ENCODE results near the gene EPC2. TPM values are rescaled to one million over a fixed set of nuclear protein-coding genes. Genes with fewer than 3 reads are reported as not detected.
A peak's percentile ranks its signal among the peaks of the same experiment; 100 is the strongest.

The EPC2 gene
- total and polyA plus RNA-seq, 2 donors: 14.8 to 22.1 TPM

DNA sequence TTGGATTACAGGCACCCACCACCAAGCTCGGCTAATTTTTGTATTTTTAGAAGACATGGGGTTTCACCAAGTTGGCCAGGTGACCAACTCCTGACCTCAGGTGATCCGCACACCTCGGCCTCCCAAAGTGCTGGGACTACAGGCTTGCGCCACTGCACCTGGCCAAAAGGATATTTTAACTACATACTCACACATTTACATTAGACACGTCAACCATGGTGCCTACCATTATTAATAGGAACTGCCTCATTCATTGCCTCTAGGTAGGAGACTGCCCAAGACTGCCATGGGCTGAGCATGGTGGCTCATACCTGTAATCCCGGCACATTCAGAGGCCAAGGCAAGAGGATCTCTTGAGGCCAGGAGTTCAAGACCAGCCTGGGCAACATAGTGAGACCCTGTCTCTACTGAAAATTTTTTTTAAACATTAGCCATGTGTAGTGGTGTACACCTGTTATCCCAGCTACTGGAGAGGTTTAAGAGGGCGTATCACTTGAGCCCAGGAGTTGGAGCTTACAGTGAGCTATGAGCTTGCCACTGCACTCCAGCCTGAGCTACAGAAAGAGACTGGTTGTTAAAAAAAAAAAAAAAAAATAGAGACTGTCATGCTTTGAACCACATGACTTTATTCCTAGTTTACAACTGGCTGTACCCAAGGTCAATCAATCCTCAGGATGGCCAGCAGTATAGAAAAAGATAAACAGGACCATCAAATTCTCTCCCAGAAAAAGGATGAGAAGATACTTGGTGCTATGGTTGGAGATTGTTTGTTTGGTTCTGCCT lies 31.1 kb upstream of the EPC2 start:
- no peaks in the 10 kb centered on the region for H3K27me3 ChIP-seq (ENCODE audit: control insufficient read depth in 2 of 2, insufficient read depth in 1 of 2, low read length in 1 of 2)
- H3K9me3 ChIP-seq (ENCODE audit: control insufficient read depth in 2 of 2, insufficient read depth in 1 of 2, low read length in 1 of 2): no peaks in the 10 kb centered on the region
- no peak overlapping the region for H3K27ac ChIP-seq (ENCODE audit: low read depth in 1 of 2, low read length in 1 of 2)
- 99% methylated on average over 7 of the region's 7 CpGs for WGBS
- peaks cover 2 to 3% of the 10 kb centered on the region in 2 donors for H3K4me1 ChIP-seq (ENCODE audit: control insufficient read depth in 2 of 2, insufficient read depth in 2 of 2, low read length in 2 of 2)
- no peak for DNase-seq (ENCODE audit: low read depth in 6 of 9, low spot score in 9 of 9)
- H3K4me3 ChIP-seq (ENCODE audit: low read length in 2 of 2): no peak overlapping the region
- H3K36me3 ChIP-seq (ENCODE audit: control insufficient read depth in 2 of 2, insufficient read depth in 2 of 2, low read length in 1 of 2): no peaks in the 10 kb centered on the region

DNA sequence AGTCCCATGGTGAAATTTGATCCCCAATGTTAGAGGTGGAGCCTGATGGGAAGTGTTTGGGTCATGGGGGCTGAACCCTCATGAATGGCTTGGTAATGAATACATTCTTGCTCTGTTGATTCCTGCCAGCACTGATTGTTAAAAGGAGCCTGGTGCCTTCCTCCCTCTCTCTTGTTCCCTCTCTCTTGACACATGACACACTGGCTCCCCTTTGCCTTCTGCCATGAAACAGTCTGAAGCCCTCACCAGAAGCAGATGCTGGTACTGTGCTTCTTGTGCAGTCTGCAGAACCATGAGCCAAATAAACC lies 30.6 kb upstream of the EPC2 start:
- Histone ChIP-seq H3K36me3 (ENCODE audit: control insufficient read depth in 2 of 2, insufficient read depth in 2 of 2, low read length in 1 of 2) (no peaks in the 10 kb centered on the region), H3K4me3 (ENCODE audit: low read length in 2 of 2) (no peak overlapping the region), H3K27ac (ENCODE audit: low read depth in 1 of 2, low read length in 1 of 2) (no peak overlapping the region), H3K4me1 (ENCODE audit: control insufficient read depth in 2 of 2, insufficient read depth in 2 of 2, low read length in 2 of 2) (peaks cover 2 to 3% of the 10 kb centered on the region in 2 donors), H3K27me3 (ENCODE audit: control insufficient read depth in 2 of 2, insufficient read depth in 1 of 2, low read length in 1 of 2) (no peaks in the 10 kb centered on the region), H3K9me3 (ENCODE audit: control insufficient read depth in 2 of 2, insufficient read depth in 1 of 2, low read length in 1 of 2) (no peaks in the 10 kb centered on the region)
- no peak for DNase-seq (ENCODE audit: low read depth in 6 of 9, low spot score in 9 of 9)

DNA sequence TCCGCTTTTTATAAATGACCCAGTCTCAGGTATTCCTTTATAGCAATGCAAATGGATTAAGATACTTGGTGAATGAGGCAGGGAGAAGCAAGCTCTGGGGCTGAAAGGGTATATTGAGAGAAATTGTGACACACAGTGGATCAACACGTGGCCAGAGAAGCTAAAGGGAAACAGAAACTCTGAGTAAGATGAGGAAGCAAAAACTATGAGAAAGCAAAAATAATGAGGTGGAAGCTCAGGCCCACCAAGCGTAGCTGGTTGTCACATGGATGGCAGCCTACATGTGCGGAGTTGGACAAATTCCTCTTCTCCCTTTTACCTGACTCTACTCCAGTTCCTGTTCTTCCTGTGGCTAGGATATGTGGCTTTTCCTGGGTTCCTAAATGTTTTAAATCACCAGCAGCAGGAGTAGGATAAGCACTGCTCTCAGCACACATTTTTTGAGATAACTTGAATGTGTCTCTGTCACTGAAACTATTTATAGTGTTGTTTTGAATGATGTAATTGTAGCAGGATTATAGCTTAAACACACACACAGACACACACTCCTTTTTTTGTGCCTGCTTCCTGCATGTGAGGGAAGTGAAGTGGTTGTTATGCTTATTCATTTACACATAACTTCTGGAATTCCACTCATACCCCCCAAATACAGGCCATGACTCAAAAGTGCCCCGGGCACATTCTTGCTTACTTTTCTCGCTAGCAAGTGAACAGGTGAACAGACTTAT lies 30.1 kb upstream of the EPC2 start:
- peak in 1 of 9 donors; percentile 16 for DNase-seq (ENCODE audit: low read depth in 6 of 9, low spot score in 9 of 9)
- Histone ChIP-seq H3K36me3 (ENCODE audit: control insufficient read depth in 2 of 2, insufficient read depth in 2 of 2, low read length in 1 of 2) (no peaks in the 10 kb centered on the region), H3K4me3 (ENCODE audit: low read length in 2 of 2) (no peak overlapping the region), H3K27ac (ENCODE audit: low read depth in 1 of 2, low read length in 1 of 2) (no peak overlapping the region), H3K9me3 (ENCODE audit: control insufficient read depth in 2 of 2, insufficient read depth in 1 of 2, low read length in 1 of 2) (no peaks in the 10 kb centered on the region), H3K4me1 (ENCODE audit: control insufficient read depth in 2 of 2, insufficient read depth in 2 of 2, low read length in 2 of 2) (peaks cover 2 to 3% of the 10 kb centered on the region in 2 donors), H3K27me3 (ENCODE audit: control insufficient read depth in 2 of 2, insufficient read depth in 1 of 2, low read length in 1 of 2) (no peaks in the 10 kb centered on the region)
- WGBS: 60% methylated on average over 6 of the region's 6 CpGs

DNA sequence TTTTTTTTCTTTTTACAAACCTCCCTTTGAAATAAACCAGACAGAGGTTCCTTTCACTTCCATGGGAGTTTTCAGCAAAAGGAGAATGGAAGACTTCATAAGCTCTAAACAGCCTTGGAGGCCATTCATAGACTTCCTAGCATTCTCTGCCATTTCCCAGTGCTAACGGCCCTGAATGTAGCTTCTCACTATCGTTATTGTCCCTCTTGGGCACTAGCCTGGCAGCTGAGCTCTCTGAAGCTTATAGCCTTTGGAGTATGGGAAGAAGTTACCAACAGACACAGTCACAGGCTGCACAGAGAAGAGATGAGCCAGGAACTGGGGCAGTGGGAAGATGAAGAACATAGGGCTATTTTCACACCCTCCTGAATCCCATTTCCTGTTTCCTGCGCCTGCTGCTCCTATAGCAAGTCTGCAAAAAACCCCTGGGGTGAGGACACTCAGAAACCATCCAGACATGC lies 29.1 kb upstream of the EPC2 start:
- no peak overlapping the region for H3K4me3 ChIP-seq (ENCODE audit: low read length in 2 of 2)
- no peaks in the 10 kb centered on the region for H3K27me3 ChIP-seq (ENCODE audit: control insufficient read depth in 2 of 2, insufficient read depth in 1 of 2, low read length in 1 of 2)
- no peaks in the 10 kb centered on the region for H3K36me3 ChIP-seq (ENCODE audit: control insufficient read depth in 2 of 2, insufficient read depth in 2 of 2, low read length in 1 of 2)
- H3K27ac ChIP-seq (ENCODE audit: low read depth in 1 of 2, low read length in 1 of 2): no peak overlapping the region
- no peak for DNase-seq (ENCODE audit: low read depth in 6 of 9, low spot score in 9 of 9)
- no peaks in the 10 kb centered on the region for H3K9me3 ChIP-seq (ENCODE audit: control insufficient read depth in 2 of 2, insufficient read depth in 1 of 2, low read length in 1 of 2)
- peaks cover 2 to 3% of the 10 kb centered on the region in 2 donors for H3K4me1 ChIP-seq (ENCODE audit: control insufficient read depth in 2 of 2, insufficient read depth in 2 of 2, low read length in 2 of 2)
- WGBS: 93% methylated on average over 3 of the region's 3 CpGs

DNA sequence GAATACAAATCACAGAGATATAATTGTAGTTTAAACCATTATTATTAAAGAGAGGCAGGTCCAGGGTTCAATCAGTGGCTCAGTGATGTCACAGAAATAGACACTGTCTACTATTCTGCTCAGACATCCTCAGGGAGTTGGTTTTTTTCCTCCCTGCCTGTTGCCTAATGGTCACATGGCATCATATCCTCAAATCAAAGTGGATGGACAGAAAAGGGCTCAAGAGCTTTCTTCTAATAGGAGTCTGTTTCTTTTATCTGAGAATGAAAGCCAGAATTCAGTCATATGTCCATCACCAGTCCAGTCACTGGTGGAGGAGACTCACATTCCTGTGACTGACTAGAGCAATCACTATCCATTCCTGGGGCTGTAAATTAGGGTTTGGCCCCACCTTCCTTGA lies 27.9 kb upstream of the EPC2 start:
- Histone ChIP-seq H3K9me3 (ENCODE audit: control insufficient read depth in 2 of 2, insufficient read depth in 1 of 2, low read length in 1 of 2) (no peaks in the 10 kb centered on the region), H3K4me1 (ENCODE audit: control insufficient read depth in 2 of 2, insufficient read depth in 2 of 2, low read length in 2 of 2) (peaks cover 2 to 3% of the 10 kb centered on the region in 2 donors), H3K4me3 (ENCODE audit: low read length in 2 of 2) (no peak overlapping the region), H3K36me3 (ENCODE audit: control insufficient read depth in 2 of 2, insufficient read depth in 2 of 2, low read length in 1 of 2) (no peaks in the 10 kb centered on the region), H3K27ac (ENCODE audit: low read depth in 1 of 2, low read length in 1 of 2) (no peak overlapping the region), H3K27me3 (ENCODE audit: control insufficient read depth in 2 of 2, insufficient read depth in 1 of 2, low read length in 1 of 2) (no peaks in the 10 kb centered on the region)
- no peak for DNase-seq (ENCODE audit: low read depth in 6 of 9, low spot score in 9 of 9)

DNA sequence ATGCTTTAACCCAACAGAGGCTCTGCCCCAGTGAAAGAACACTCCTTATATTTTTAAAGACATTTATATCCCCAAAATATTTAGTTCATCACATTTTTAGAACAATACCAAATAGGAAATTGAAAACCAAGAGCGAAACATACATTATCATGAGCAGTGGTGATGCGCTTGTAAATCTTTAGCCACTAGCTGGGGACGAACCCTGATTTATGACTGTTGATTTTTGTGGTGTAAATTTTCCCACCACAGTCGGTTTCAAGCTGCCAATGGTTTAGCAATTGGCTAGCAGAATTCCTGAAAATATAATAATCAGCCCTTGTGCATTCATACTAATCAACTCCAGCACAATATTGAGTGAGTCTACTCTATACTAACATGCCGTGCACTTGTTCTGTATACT lies 27.3 kb upstream of the EPC2 start:
- no peak for DNase-seq (ENCODE audit: low read depth in 6 of 9, low spot score in 9 of 9)
- Histone ChIP-seq H3K36me3 (ENCODE audit: control insufficient read depth in 2 of 2, insufficient read depth in 2 of 2, low read length in 1 of 2) (no peaks in the 10 kb centered on the region), H3K27ac (ENCODE audit: low read depth in 1 of 2, low read length in 1 of 2) (no peak overlapping the region), H3K4me3 (ENCODE audit: low read length in 2 of 2) (no peak overlapping the region), H3K27me3 (ENCODE audit: control insufficient read depth in 2 of 2, insufficient read depth in 1 of 2, low read length in 1 of 2) (no peaks in the 10 kb centered on the region), H3K4me1 (ENCODE audit: control insufficient read depth in 2 of 2, insufficient read depth in 2 of 2, low read length in 2 of 2) (peaks cover 2 to 3% of the 10 kb centered on the region in 2 donors), H3K9me3 (ENCODE audit: control insufficient read depth in 2 of 2, insufficient read depth in 1 of 2, low read length in 1 of 2) (no peaks in the 10 kb centered on the region)
- WGBS: 83% methylated on average over 5 of the region's 5 CpGs

DNA sequence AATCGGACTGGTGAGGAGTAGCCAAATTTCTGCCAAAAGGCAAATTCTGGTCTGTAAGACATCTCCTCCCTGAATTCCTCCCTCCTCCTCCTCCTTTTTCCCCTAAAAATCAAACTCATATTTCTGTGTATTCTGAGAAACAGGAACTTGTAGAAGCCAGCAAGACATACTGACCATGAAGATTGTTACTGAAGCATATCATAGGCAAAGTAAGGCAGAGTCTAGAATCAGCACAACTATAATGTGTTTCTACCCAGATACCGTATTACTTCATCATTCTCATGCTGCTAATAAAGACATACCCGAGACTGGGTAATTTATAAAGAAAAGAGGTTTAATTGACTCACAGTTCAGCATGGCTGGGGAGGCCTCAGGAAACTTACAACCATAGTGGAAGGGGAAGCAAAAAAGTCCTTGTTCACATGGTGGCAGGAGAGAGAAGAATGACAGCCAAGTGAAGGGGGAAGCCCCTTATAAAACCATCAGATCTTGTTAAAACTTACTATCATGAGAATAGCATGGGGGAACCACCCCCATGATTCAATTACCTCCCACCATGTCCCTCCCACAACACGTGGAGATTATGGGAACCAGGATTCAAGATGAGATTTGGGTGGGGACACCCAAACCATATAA lies 24.9 kb upstream of the EPC2 start:
- H3K27me3 ChIP-seq (ENCODE audit: control insufficient read depth in 2 of 2, insufficient read depth in 1 of 2, low read length in 1 of 2): no peaks in the 10 kb centered on the region
- H3K27ac ChIP-seq (ENCODE audit: low read depth in 1 of 2, low read length in 1 of 2): no peak overlapping the region
- no peak overlapping the region for H3K4me3 ChIP-seq (ENCODE audit: low read length in 2 of 2)
- WGBS: 90% methylated on average over 4 of the region's 4 CpGs
- no peaks in the 10 kb centered on the region for H3K36me3 ChIP-seq (ENCODE audit: control insufficient read depth in 2 of 2, insufficient read depth in 2 of 2, low read length in 1 of 2)
- DNase-seq (ENCODE audit: low read depth in 6 of 9, low spot score in 9 of 9): no peak
- no peaks in the 10 kb centered on the region for H3K4me1 ChIP-seq (ENCODE audit: control insufficient read depth in 2 of 2, insufficient read depth in 2 of 2, low read length in 2 of 2)
- no peaks in the 10 kb centered on the region for H3K9me3 ChIP-seq (ENCODE audit: control insufficient read depth in 2 of 2, insufficient read depth in 1 of 2, low read length in 1 of 2)

DNA sequence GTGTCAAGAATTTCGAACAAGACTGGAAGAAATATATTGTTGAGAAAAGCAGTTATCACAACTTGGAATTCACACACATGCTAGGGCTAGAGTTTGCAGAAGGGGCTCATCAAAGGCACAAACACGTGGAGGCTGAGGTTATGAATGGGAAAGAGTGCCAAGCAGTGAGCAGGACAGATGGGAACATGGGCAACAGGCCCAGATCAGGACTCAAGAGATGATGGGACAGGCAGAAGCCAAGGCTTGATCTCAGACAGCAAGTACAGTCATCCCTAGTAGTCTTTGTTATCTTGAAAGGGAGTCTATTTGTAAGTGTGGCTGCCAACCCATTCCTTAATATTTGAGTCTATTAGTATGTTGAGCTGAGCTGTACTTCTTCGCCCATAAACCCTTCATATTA lies 22.2 kb upstream of the EPC2 start:
- DNase-seq (ENCODE audit: low read depth in 6 of 9, low spot score in 9 of 9): no peak
- H3K4me1 ChIP-seq (ENCODE audit: control insufficient read depth in 2 of 2, insufficient read depth in 2 of 2, low read length in 2 of 2): no peaks in the 10 kb centered on the region
- no peaks in the 10 kb centered on the region for H3K27me3 ChIP-seq (ENCODE audit: control insufficient read depth in 2 of 2, insufficient read depth in 1 of 2, low read length in 1 of 2)
- no peak overlapping the region for H3K27ac ChIP-seq (ENCODE audit: low read depth in 1 of 2, low read length in 1 of 2)
- H3K36me3 ChIP-seq (ENCODE audit: control insufficient read depth in 2 of 2, insufficient read depth in 2 of 2, low read length in 1 of 2): no peaks in the 10 kb centered on the region
- WGBS: 94% methylated on average over 3 of the region's 3 CpGs
- H3K4me3 ChIP-seq (ENCODE audit: low read length in 2 of 2): no peak overlapping the region
- no peaks in the 10 kb centered on the region for H3K9me3 ChIP-seq (ENCODE audit: control insufficient read depth in 2 of 2, insufficient read depth in 1 of 2, low read length in 1 of 2)

DNA sequence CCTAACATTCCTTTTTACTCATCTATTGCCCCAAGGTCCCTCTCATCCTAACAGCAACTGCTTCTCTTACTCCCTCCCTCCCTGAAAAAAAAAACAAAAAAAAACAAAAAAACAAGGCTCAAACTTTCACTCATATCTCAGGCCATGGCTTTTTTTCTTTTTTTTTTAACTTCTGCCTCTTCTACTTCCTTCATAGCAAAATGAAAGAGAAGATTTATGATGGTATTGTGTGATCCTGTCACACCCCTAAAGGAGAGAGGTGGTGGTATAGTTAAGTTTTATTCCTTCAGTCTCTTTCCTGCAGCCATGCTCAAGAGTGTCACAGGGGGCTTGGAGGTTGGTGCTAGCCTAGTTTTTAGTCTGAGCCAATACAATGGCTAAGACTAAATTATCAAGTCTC lies 21.5 kb upstream of the EPC2 start:
- no peaks in the 10 kb centered on the region for H3K9me3 ChIP-seq (ENCODE audit: control insufficient read depth in 2 of 2, insufficient read depth in 1 of 2, low read length in 1 of 2)
- no peak overlapping the region for H3K4me3 ChIP-seq (ENCODE audit: low read length in 2 of 2)
- H3K27ac ChIP-seq (ENCODE audit: low read depth in 1 of 2, low read length in 1 of 2): no peak overlapping the region
- no peak for DNase-seq (ENCODE audit: low read depth in 6 of 9, low spot score in 9 of 9)
- H3K36me3 ChIP-seq (ENCODE audit: control insufficient read depth in 2 of 2, insufficient read depth in 2 of 2, low read length in 1 of 2): no peaks in the 10 kb centered on the region
- H3K4me1 ChIP-seq (ENCODE audit: control insufficient read depth in 2 of 2, insufficient read depth in 2 of 2, low read length in 2 of 2): no peaks in the 10 kb centered on the region
- no peaks in the 10 kb centered on the region for H3K27me3 ChIP-seq (ENCODE audit: control insufficient read depth in 2 of 2, insufficient read depth in 1 of 2, low read length in 1 of 2)

Data from thymus (tissue), 11 donors.